K562 (cell line): ENCODE results near the gene SERPIND1.

Experiments used
- EZH2 ChIP-seq: IDR thresholded peaks from 2 replicates; pipeline ENCODE4 v1.6.1; 2012; ENCODE audit warnings: low read depth, mild to moderate bottlenecking, inconsistent platforms, low read length, borderline replicate concordance
- MAFK ChIP-seq: IDR thresholded peaks from 2 replicates; pipeline ENCODE4 v1.6.1; 2011; ENCODE audit warnings: low read length, improper control_type of control experiment
- POLR2A ChIP-seq: fragments of 450-650 bp; conservative IDR thresholded peaks from 2 replicates; pipeline ENCODE4 v1.6.1; 2016

GRCh38 chr22:20744456-20744855 lies 29.5 kb upstream of the SERPIND1 start:
- no peak for TF ChIP-seq EZH2
- TF ChIP-seq POLR2A: no peak
- no peak for TF ChIP-seq MAFK
